ENCODE results near the gene CDC123. TPM values are rescaled to one million over a fixed set of nuclear protein-coding genes. Genes with fewer than 3 reads are reported as not detected.

The CDC123 gene
- total and polyA plus RNA-seq, 2 donors from 2014 or later = 47.7 to 50.2 TPM

- no peak for DNase-seq
- Histone ChIP-seq H3K9ac (ENCODE audit: low read length in 3 of 3) (no peak overlapping the region), H3K9me3 (ENCODE audit: control insufficient read depth in 2 of 3, insufficient read depth in 1 of 3, low read length in 3 of 3) (peaks cover 0 to 2% (median 0%) of the 10 kb centered on the region in 3 donors), H3K36me3 (ENCODE audit: control insufficient read depth in 2 of 3, insufficient read depth in 3 of 3, low read length in 3 of 3) (peaks cover 5 to 22% (median 8%) of the 10 kb centered on the region in 3 donors), H3K4me3 (ENCODE audit: low read length in 3 of 3) (no peak overlapping the region), H3K4me1 (ENCODE audit: control insufficient read depth in 2 of 3, insufficient read depth in 2 of 3, low read depth in 1 of 3, low read length in 3 of 3) (peaks cover 0 to 2% (median 0%) of the 10 kb centered on the region in 3 donors), H3K27ac (ENCODE audit: low read depth in 2 of 2, low read length in 2 of 2) (no peak overlapping the region), H3K27me3 (ENCODE audit: control insufficient read depth, insufficient read depth, low read length) (no peaks in the 10 kb centered on the region)
- intact Hi-C loops (cut with DNase I) = no loop called here
- no peak for FAIRE-seq
- TF ChIP-seq, protein P1, sequence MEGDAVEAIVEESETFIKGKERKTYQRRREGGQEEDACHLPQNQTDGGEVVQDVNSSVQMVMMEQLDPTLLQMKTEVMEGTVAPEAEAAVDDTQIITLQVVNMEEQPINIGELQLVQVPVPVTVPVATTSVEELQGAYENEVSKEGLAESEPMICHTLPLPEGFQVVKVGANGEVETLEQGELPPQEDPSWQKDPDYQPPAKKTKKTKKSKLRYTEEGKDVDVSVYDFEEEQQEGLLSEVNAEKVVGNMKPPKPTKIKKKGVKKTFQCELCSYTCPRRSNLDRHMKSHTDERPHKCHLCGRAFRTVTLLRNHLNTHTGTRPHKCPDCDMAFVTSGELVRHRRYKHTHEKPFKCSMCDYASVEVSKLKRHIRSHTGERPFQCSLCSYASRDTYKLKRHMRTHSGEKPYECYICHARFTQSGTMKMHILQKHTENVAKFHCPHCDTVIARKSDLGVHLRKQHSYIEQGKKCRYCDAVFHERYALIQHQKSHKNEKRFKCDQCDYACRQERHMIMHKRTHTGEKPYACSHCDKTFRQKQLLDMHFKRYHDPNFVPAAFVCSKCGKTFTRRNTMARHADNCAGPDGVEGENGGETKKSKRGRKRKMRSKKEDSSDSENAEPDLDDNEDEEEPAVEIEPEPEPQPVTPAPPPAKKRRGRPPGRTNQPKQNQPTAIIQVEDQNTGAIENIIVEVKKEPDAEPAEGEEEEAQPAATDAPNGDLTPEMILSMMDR (IDR thresholded peaks at IDR 0.05; ENCODE audit: borderline replicate concordance, extremely low read depth, insufficient read depth) = no peak
Observed at GRCh38 chr10:12213621-12214020, 17.6 kb downstream of the CDC123 start.

- FAIRE-seq = no peak
- peaks cover 7 to 18% (median 11%) of the 10 kb centered on the region in 3 donors for H3K36me3 ChIP-seq (ENCODE audit: control insufficient read depth in 2 of 3, insufficient read depth in 3 of 3, low read length in 3 of 3)
Observed at GRCh38 chr10:12214093-12214492, 18.1 kb downstream of the CDC123 start.

DNA sequence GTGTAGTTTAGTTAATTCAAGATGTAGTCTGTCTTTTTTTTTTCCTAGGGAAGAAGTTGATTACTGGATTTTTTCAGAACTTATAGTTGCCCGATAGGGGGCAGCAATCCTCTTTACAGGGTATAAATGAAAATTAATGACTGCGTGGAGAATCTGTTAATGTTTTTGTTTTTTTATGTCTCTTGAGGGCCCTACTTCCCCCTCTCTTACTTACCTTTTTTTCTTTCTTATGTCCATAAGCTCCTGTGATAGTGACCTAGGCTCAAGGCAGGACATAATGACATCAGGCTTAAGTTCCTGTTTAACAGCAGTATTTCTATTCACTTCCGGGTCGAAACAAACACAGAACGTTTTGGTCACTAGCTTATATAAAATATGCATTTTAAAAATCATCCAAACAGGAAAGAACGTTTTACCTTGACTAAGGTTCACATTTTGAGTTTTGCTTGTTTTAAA is 18.8 kb downstream of the CDC123 start:
- intact Hi-C loops (cut with DNase I) = no loop called here
- Histone ChIP-seq H3K27me3 (ENCODE audit: control insufficient read depth, insufficient read depth, low read length) (no peaks in the 10 kb centered on the region), H3K9ac (ENCODE audit: low read length in 3 of 3) (no peak overlapping the region), H3K27ac (ENCODE audit: low read depth in 2 of 2, low read length in 2 of 2) (no peak overlapping the region), H3K4me3 (ENCODE audit: low read length in 3 of 3) (peak overlapping the region in 1 of 3 donors; percentile 7), H3K9me3 (ENCODE audit: control insufficient read depth in 2 of 3, insufficient read depth in 1 of 3, low read length in 3 of 3) (peaks cover 0 to 2% (median 0%) of the 10 kb centered on the region in 3 donors), H3K36me3 (ENCODE audit: control insufficient read depth in 2 of 3, insufficient read depth in 3 of 3, low read length in 3 of 3) (peaks cover 8 to 18% (median 11%) of the 10 kb centered on the region in 3 donors), H3K4me1 (ENCODE audit: control insufficient read depth in 2 of 3, insufficient read depth in 2 of 3, low read depth in 1 of 3, low read length in 3 of 3) (peaks cover 0 to 2% (median 0%) of the 10 kb centered on the region in 3 donors)
- DNase-seq = peak in 2 of 5 donors; percentile 66 to 77
- FAIRE-seq = peak; percentile 21
- TF ChIP-seq, protein P1 (IDR thresholded peaks at IDR 0.05; ENCODE audit: borderline replicate concordance, extremely low read depth, insufficient read depth) = peak; percentile 35

More at GRCh38 chr10:12214093-12214492, 18.1 kb downstream of the CDC123 start:
- Histone ChIP-seq H3K4me3 (ENCODE audit: low read length in 3 of 3) (no peak overlapping the region), H3K4me1 (ENCODE audit: control insufficient read depth in 2 of 3, insufficient read depth in 2 of 3, low read depth in 1 of 3, low read length in 3 of 3) (peaks cover 0 to 2% (median 0%) of the 10 kb centered on the region in 3 donors), H3K9me3 (ENCODE audit: control insufficient read depth in 2 of 3, insufficient read depth in 1 of 3, low read length in 3 of 3) (peaks cover 0 to 2% (median 0%) of the 10 kb centered on the region in 3 donors), H3K27ac (ENCODE audit: low read depth in 2 of 2, low read length in 2 of 2) (no peak overlapping the region), H3K27me3 (ENCODE audit: control insufficient read depth, insufficient read depth, low read length) (no peaks in the 10 kb centered on the region), H3K9ac (ENCODE audit: low read length in 3 of 3) (no peak overlapping the region)
- DNase-seq = no peak
- TF ChIP-seq, protein P1 (IDR thresholded peaks at IDR 0.05; ENCODE audit: borderline replicate concordance, extremely low read depth, insufficient read depth) = no peak
- intact Hi-C loops (cut with DNase I) = no loop called here
